Naive thymus-derived CD4-positive, alpha-beta T cell (primary cell): ENCODE measurements around the gene SCML1. TPM values are rescaled to one million over a fixed set of nuclear protein-coding genes. Genes with fewer than 3 reads are reported as not detected.
"Not testable (repeated sequence)": the region's sequence is repeated elsewhere in the genome, so short reads cannot be mapped to it uniquely, and the experiment has no call there.

Experiments used
- ATAC-seq: fragments of 150-1000 bp; cut with Tn5 transposase; 2 replicates; pipeline ENCODE4 v1.10.0; 2021; ENCODE audit warnings: mild to moderate bottlenecking, moderate library complexity
- CTCF ChIA-PET: fragments of 350-600 bp; sonication (Branson Sonifier 250); formaldehyde crosslinking; loops from one replicate; lab custom pipeline; 2021; ENCODE audit warnings: antibody characterized with exemption; lab: Charles Lee
- POLR2A ChIA-PET: fragments of 350-600 bp; sonication (Branson Sonifier 250); formaldehyde crosslinking; loops from one replicate; lab custom pipeline; 2021; ENCODE audit warnings: antibody characterized with exemption, inconsistent platforms; lab: Charles Lee
- DNase-seq, 9 donors: peaks; one replicate each; pipeline versions ENCODE4 v3.0.0 to v3.0.0-alpha.2; 2020 to 2022; ENCODE audit warnings: mixed read lengths in 1 of 9
- H3K27ac ChIP-seq: one replicate; pipeline ENCODE4 v1.7.0; 2013; ENCODE audit warnings: mild to moderate bottlenecking, low read depth, low read length, moderate library complexity
- H3K27me3 ChIP-seq, 2 donors: one replicate each; pipeline ENCODE4 v1.7.0; 2013; ENCODE audit warnings: low read length in 2 of 2, mild to moderate bottlenecking in 2 of 2, moderate library complexity in 2 of 2; ENCODE audit not compliant: control insufficient read depth in 2 of 2, insufficient read depth in 2 of 2
- H3K36me3 ChIP-seq, 3 experiments: 1 replicate in 2 of 3; 2 replicates in 1 of 3; pipeline ENCODE4 v1.7.0; 2013; ENCODE audit warnings: low read length in 3 of 3, mild to moderate bottlenecking in 3 of 3, moderate library complexity in 1 of 3; ENCODE audit not compliant: insufficient read depth in 3 of 3, control insufficient read depth in 2 of 3
- H3K4me1 ChIP-seq, 2 donors: one replicate each; pipeline ENCODE4 v1.7.0; 2013; ENCODE audit warnings: low read length in 2 of 2, mild to moderate bottlenecking in 2 of 2, moderate library complexity in 1 of 2; ENCODE audit not compliant: control insufficient read depth in 2 of 2, insufficient read depth in 2 of 2
- H3K4me3 ChIP-seq: 2 replicates; pipeline ENCODE4 v1.7.0; 2013; ENCODE audit warnings: mild to moderate bottlenecking, low read length
- H3K9me3 ChIP-seq, 3 experiments: 1 replicate in 2 of 3; 2 replicates in 1 of 3; pipeline ENCODE4 v1.7.0; 2013; ENCODE audit warnings: low read length in 3 of 3; ENCODE audit not compliant: control insufficient read depth in 2 of 3
- H3K27ac Mint-ChIP-seq, 9 donors: one replicate each; pipeline ENCODE4 v1.8.0; 2020 to 2022; ENCODE audit warnings: mixed read lengths in 9 of 9, mild to moderate bottlenecking in 8 of 9, moderate library complexity in 5 of 9, inconsistent platforms in 2 of 9
- H3K27me3 Mint-ChIP-seq, 5 donors: one replicate each; pipeline ENCODE4 v1.8.0; 2021 to 2022; ENCODE audit warnings: mixed read lengths in 5 of 5, mild to moderate bottlenecking in 1 of 5
- H3K36me3 Mint-ChIP-seq, 5 donors: one replicate each; pipeline ENCODE4 v1.8.0; 2020 to 2022; ENCODE audit warnings: mixed read lengths in 5 of 5, mild to moderate bottlenecking in 3 of 5, inconsistent platforms in 1 of 5
- H3K4me1 Mint-ChIP-seq, 7 donors: one replicate each; pipeline ENCODE4 v1.8.0; 2020 to 2022; ENCODE audit warnings: mixed read lengths in 7 of 7, mild to moderate bottlenecking in 3 of 7, inconsistent platforms in 1 of 7
- H3K4me3 Mint-ChIP-seq, 10 donors: one replicate each; pipeline ENCODE4 v1.8.0; 2020 to 2022; ENCODE audit warnings: mild to moderate bottlenecking in 10 of 10, mixed read lengths in 10 of 10, moderate library complexity in 6 of 10, inconsistent platforms in 2 of 10
- H3K9me3 Mint-ChIP-seq, 11 donors: one replicate each; pipeline ENCODE4 v1.8.0; 2020 to 2022; ENCODE audit warnings: mixed read lengths in 11 of 11, mild to moderate bottlenecking in 4 of 11, inconsistent platforms in 1 of 11, moderate library complexity in 1 of 11
- intact Hi-C, 2 donors: fragments of 100-400 bp; cut with micrococcal nuclease; formaldehyde crosslinking; loops; one replicate each; pipeline ENCODE4 v1.15.1; 2023
- polyA plus RNA-seq, 2 donors: library from polyadenylated mRNA; unstranded; fragments of 300-500 nt; fragmentation: Illumina TruSeq; gene quantifications; one replicate each; pipeline ENCODE4 v1.2.3, GENCODE V29; 2021
- total RNA-seq, 6 experiments: library from RNA in 5 of 6; stranded (reverse) in 5 of 6; gene quantifications; 1 replicate in 5 of 6; 2 replicates in 1 of 6; pipeline ENCODE4 v1.2.3 and lab custom pipeline; 2021 to 2026

Gene SCML1
- total and polyA plus RNA-seq, 7 experiments from 2014 or later, result 0.82 to 50.1 (median 23.6) TPM

GRCh38 chrX:17774053-17774452 is 36.8 kb downstream of the SCML1 start:
- DNase-seq (no peak), ATAC-seq (no peak)
- no peak overlapping the region for H3K27ac Mint-ChIP-seq
- ChIA-PET POLR2A (no interaction called here), CTCF (no interaction called here)
- H3K9me3 Mint-ChIP-seq, result no peaks in the 10 kb centered on the region
- H3K4me1 ChIP-seq, result peaks cover 0 to 74% of the 10 kb centered on the region in 2 donors
- H3K9me3 ChIP-seq, result no peaks in the 10 kb centered on the region
- peaks cover 4 to 25% (median 20%) of the 10 kb centered on the region in 7 donors for H3K4me1 Mint-ChIP-seq
- H3K36me3 Mint-ChIP-seq, result no peaks in the 10 kb centered on the region
- H3K4me3 Mint-ChIP-seq, result no peak overlapping the region
- no peaks in the 10 kb centered on the region for H3K36me3 ChIP-seq
- H3K4me3 ChIP-seq, result no peak overlapping the region
- H3K27me3 Mint-ChIP-seq, result no peaks in the 10 kb centered on the region
- no peaks in the 10 kb centered on the region for H3K27me3 ChIP-seq
- intact Hi-C loops, result loop anchor here in 1 of 2 donors (5.0 kb wide), 1 partner anchor 37 kb away; the partner anchor contains the start of gene SCML1
- no peak overlapping the region for H3K27ac ChIP-seq

DNA sequence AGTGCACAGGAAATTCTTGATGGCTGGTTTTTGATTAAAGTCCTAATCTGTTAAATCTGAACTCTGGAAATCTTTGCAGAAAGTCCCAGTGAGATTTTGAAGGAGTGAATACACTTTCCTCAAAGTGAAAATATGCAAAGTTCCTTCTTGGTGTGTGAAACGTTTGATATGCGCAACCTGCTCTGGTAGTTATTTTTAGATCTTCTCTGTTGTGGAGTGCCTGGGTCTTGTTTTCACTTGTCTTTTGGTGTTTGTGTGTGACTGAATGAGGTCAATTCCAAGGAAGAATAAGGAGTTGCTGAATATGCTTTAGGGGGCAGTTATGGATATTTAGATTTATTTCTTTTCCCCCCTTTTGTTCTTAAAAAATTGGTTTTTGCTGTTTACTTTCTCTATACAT is 41.7 kb downstream of the SCML1 start:
- peak overlapping the region in 8 of 10 donors; percentile 40 to 79 (median 64) for H3K4me3 Mint-ChIP-seq
- peaks cover 0 to 4% (median 2%) of the 10 kb centered on the region in 11 donors for H3K9me3 Mint-ChIP-seq
- POLR2A ChIA-PET, result no interaction called here

GRCh38 chrX:17779434-17779833 is 42.1 kb downstream of the SCML1 start:
- POLR2A ChIA-PET, result no interaction called here

More for the DNA sequence above, 41.7 kb downstream of the SCML1 start:
- Mint-ChIP-seq H3K36me3 (peaks cover 0 to 3% (median 0%) of the 10 kb centered on the region in 5 donors), H3K27me3 (no peaks in the 10 kb centered on the region), H3K27ac (peak overlapping the region in 8 of 9 donors; percentile 31 to 90 (median 84)), H3K4me1 (peaks cover 7 to 41% (median 32%) of the 10 kb centered on the region in 7 donors)
- Histone ChIP-seq H3K4me3 (no peak overlapping the region), H3K27ac (no peak overlapping the region), H3K27me3 (no peaks in the 10 kb centered on the region), H3K36me3 (no peaks in the 10 kb centered on the region), H3K9me3 (no peaks in the 10 kb centered on the region), H3K4me1 (peaks cover 0 to 38% of the 10 kb centered on the region in 2 donors)
- no peak for DNase-seq
- ATAC-seq, result no peak
- intact Hi-C loops, result no loop called here
- CTCF ChIA-PET, result no interaction called here

GRCh38 chrX:17786554-17787347 is 49.5 kb downstream of the SCML1 start:
- intact Hi-C loops, result loop anchor here in 1 of 2 donors (5.0 kb wide), 1 partner anchor 76 kb away; the partner anchor contains the start of gene RAI2
- H3K36me3 Mint-ChIP-seq, H3K9me3 ChIP-seq, POLR2A ChIA-PET, H3K4me1 ChIP-seq, DNase-seq, H3K27me3 Mint-ChIP-seq, H3K36me3 ChIP-seq, H3K27ac ChIP-seq, H3K27me3 ChIP-seq, H3K9me3 Mint-ChIP-seq, ATAC-seq, H3K4me3 ChIP-seq: not testable (repeated sequence)
- CTCF ChIA-PET, result interaction anchor here (1.3 kb wide), 1 partner anchor 201 kb away, joined by 3 read pairs; no protein-coding TSS in a partner anchor
- Mint-ChIP-seq H3K4me3 (peak overlapping the region in 9 of 10 donors; percentile 17 to 66 (median 52)), H3K4me1 (peaks cover 5 to 25% (median 19%) of the 10 kb centered on the region in 7 donors), H3K27ac (peak overlapping the region in 1 of 9 donors; percentile 31)

More at GRCh38 chrX:17779434-17779833, 42.1 kb downstream of the SCML1 start:
- no peaks in the 10 kb centered on the region for H3K27me3 Mint-ChIP-seq
- peak overlapping the region in 8 of 9 donors; percentile 31 to 90 (median 84) for H3K27ac Mint-ChIP-seq
- Histone ChIP-seq H3K4me1 (peaks cover 0 to 33% of the 10 kb centered on the region in 2 donors), H3K27me3 (no peaks in the 10 kb centered on the region), H3K9me3 (no peaks in the 10 kb centered on the region), H3K27ac (no peak overlapping the region), H3K36me3 (no peaks in the 10 kb centered on the region), H3K4me3 (no peak overlapping the region)
- DNase-seq, result peak in 5 of 9 donors; percentile 11 to 32 (median 28)
- H3K4me3 Mint-ChIP-seq, result peak overlapping the region in 8 of 10 donors; percentile 40 to 79 (median 64)
- CTCF ChIA-PET, result interaction anchor here (1.6 kb wide), 1 partner anchor 42 kb away, joined by 3 read pairs; no protein-coding TSS in a partner anchor
- H3K4me1 Mint-ChIP-seq, result peaks cover 7 to 41% (median 32%) of the 10 kb centered on the region in 7 donors
- intact Hi-C loops, result no loop called here
- no peak for ATAC-seq
- H3K36me3 Mint-ChIP-seq, result peaks cover 0 to 3% (median 0%) of the 10 kb centered on the region in 5 donors
- H3K9me3 Mint-ChIP-seq, result peaks cover 0 to 4% (median 2%) of the 10 kb centered on the region in 11 donors

GRCh38 chrX:17787557-17787956 is 50.3 kb downstream of the SCML1 start:
- Mint-ChIP-seq H3K4me3 (peak overlapping the region in 2 of 10 donors; percentile 52 to 57), H3K36me3 (no peaks in the 10 kb centered on the region), H3K27me3 (peaks cover 0 to 4% (median 0%) of the 10 kb centered on the region in 5 donors), H3K4me1 (peaks cover 5 to 25% (median 19%) of the 10 kb centered on the region in 7 donors), H3K9me3 (peaks cover 0 to under 1% (median 0%) of the 10 kb centered on the region in 11 donors), H3K27ac (peak overlapping the region in 1 of 9 donors; percentile 41)
- no peaks in the 10 kb centered on the region for H3K36me3 ChIP-seq
- CTCF ChIA-PET, result interaction anchor here (0.6 to 1.3 kb wide), 4 partner anchors 12 to 392 kb away, joined by 3 to 4 read pairs (median 3); no protein-coding TSS in a partner anchor
- no peaks in the 10 kb centered on the region for H3K27me3 ChIP-seq
- no peak overlapping the region for H3K27ac ChIP-seq
- POLR2A ChIA-PET, result no interaction called here
- intact Hi-C loops, result loop anchor here in 1 of 2 donors (5.0 kb wide), 1 partner anchor 75 kb away; the partner anchor contains the start of gene RAI2
- no peaks in the 10 kb centered on the region for H3K9me3 ChIP-seq
- no peak overlapping the region for H3K4me3 ChIP-seq
- ATAC-seq (no peak), DNase-seq (no peak)
- H3K4me1 ChIP-seq, result peaks cover 0 to 7% of the 10 kb centered on the region in 2 donors

GRCh38 chrX:17788439-17788838 is 51.1 kb downstream of the SCML1 start:
- Mint-ChIP-seq H3K9me3 (peaks cover 0 to 2% (median 0%) of the 10 kb centered on the region in 11 donors), H3K4me3 (peak overlapping the region in 4 of 10 donors; percentile 17 to 25 (median 22)), H3K27ac (peak overlapping the region in 3 of 9 donors; percentile 38 to 75 (median 65)), H3K27me3 (peaks cover 0 to 4% (median 0%) of the 10 kb centered on the region in 5 donors), H3K4me1 (peaks cover 5 to 25% (median 19%) of the 10 kb centered on the region in 7 donors), H3K36me3 (no peaks in the 10 kb centered on the region)
- Histone ChIP-seq H3K36me3 (no peaks in the 10 kb centered on the region), H3K27ac (no peak overlapping the region), H3K9me3 (no peaks in the 10 kb centered on the region), H3K4me3 (no peak overlapping the region), H3K4me1 (peaks cover 0 to 7% of the 10 kb centered on the region in 2 donors), H3K27me3 (no peaks in the 10 kb centered on the region)
- POLR2A ChIA-PET, result no interaction called here
- ATAC-seq, result peak; percentile 79
- peak; percentile 14 to 58 (median 32) for DNase-seq
- CTCF ChIA-PET, result interaction anchor here (0.6 to 0.9 kb wide), 2 partner anchors 23 to 391 kb away, joined by 3 read pairs; no protein-coding TSS in a partner anchor
- intact Hi-C loops, result loop anchor here in 1 of 2 donors (1.0 to 5.0 kb wide), 4 partner anchors 44 to 589 kb away; partner anchors contain the start of gene RAI2
